H9 (cell line): ENCODE measurements around the gene MEF2A. TPM values are rescaled to one million over a fixed set of nuclear protein-coding genes. Genes with fewer than 3 reads are reported as not detected.

Experiments used
- DNase-seq: peaks from one replicate; pipeline ENCODE4 v3.0.0-alpha.2; 2017
- H2AFZ ChIP-seq: one replicate; pipeline ENCODE4 v1.6.1; 2013; ENCODE audit warnings: mild to moderate bottlenecking, low read length, control low read depth, moderate library complexity
- H2AK5ac ChIP-seq: 2 replicates; pipeline ENCODE4 v1.6.1; 2013; ENCODE audit warnings: low read length, control low read depth, mixed read lengths; ENCODE audit not compliant: insufficient read length
- H2BK120ac ChIP-seq: one replicate; pipeline ENCODE4 v1.6.1; 2013; ENCODE audit warnings: low read depth, mild to moderate bottlenecking, low read length, control low read depth, inconsistent platforms; ENCODE audit not compliant: poor library complexity, severe bottlenecking
- H2BK12ac ChIP-seq: 2 replicates; pipeline ENCODE4 v1.6.1; 2013; ENCODE audit warnings: low read length, control low read depth, mixed read lengths, low read depth; ENCODE audit not compliant: insufficient read length
- H2BK15ac ChIP-seq: 2 replicates; pipeline ENCODE4 v1.6.1; 2013; ENCODE audit warnings: low read depth, low read length, control low read depth
- H2BK20ac ChIP-seq: one replicate; pipeline ENCODE4 v1.6.1; 2013; ENCODE audit warnings: low read depth, mild to moderate bottlenecking, low read length, control low read depth, inconsistent platforms; ENCODE audit not compliant: poor library complexity, severe bottlenecking
- H2BK5ac ChIP-seq: 2 replicates; pipeline ENCODE4 v1.6.1; 2013; ENCODE audit warnings: low read length, control low read depth, mixed read lengths; ENCODE audit not compliant: insufficient read length
- H3K14ac ChIP-seq: 2 replicates; pipeline ENCODE4 v1.6.1; 2013; ENCODE audit warnings: low read length, control low read depth; ENCODE audit not compliant: insufficient read depth
- H3K18ac ChIP-seq: 2 replicates; pipeline ENCODE4 v1.6.1; 2013; ENCODE audit warnings: low read depth, mild to moderate bottlenecking, mixed read lengths, low read length, control low read depth; ENCODE audit not compliant: insufficient read length
- H3K23ac ChIP-seq: 2 replicates; pipeline ENCODE4 v1.6.1; 2013; ENCODE audit warnings: low read length, control low read depth, mixed read lengths, low read depth; ENCODE audit not compliant: insufficient read length
- H3K23me2 ChIP-seq: 2 replicates; pipeline ENCODE4 v1.6.1; 2013; ENCODE audit warnings: low read depth, mild to moderate bottlenecking, mixed read lengths, low read length, control low read depth; ENCODE audit not compliant: insufficient read length, poor library complexity, severe bottlenecking
- H3K27ac ChIP-seq: 2 replicates; pipeline ENCODE4 v1.5.1; 2013; ENCODE audit warnings: low read length, control low read depth, mixed read lengths, low read depth; ENCODE audit not compliant: insufficient read length
- H3K27me3 ChIP-seq: 2 replicates; pipeline ENCODE4 v1.6.1; 2013; ENCODE audit warnings: low read length, control low read depth, inconsistent platforms; ENCODE audit not compliant: insufficient read depth
- H3K4ac ChIP-seq: 2 replicates; pipeline ENCODE4 v1.6.1; 2013; ENCODE audit warnings: low read depth, mild to moderate bottlenecking, control low read depth, inconsistent platforms, low read length, moderate library complexity
- H3K4me1 ChIP-seq: 2 replicates; pipeline ENCODE4 v1.6.1; 2013; ENCODE audit warnings: low read length, control low read depth, inconsistent platforms; ENCODE audit not compliant: insufficient read depth
- H3K4me2 ChIP-seq: 2 replicates; pipeline ENCODE4 v1.6.1; 2013; ENCODE audit warnings: low read length, control low read depth, mixed read lengths; ENCODE audit not compliant: insufficient read length, insufficient read depth
- H3K56ac ChIP-seq: 2 replicates; pipeline ENCODE4 v1.6.1; 2013; ENCODE audit warnings: low read depth, mild to moderate bottlenecking, mixed read lengths, low read length, control low read depth; ENCODE audit not compliant: insufficient read length
- H3K79me1 ChIP-seq: 2 replicates; pipeline ENCODE4 v1.6.1; 2013; ENCODE audit warnings: low read depth, mild to moderate bottlenecking, moderate library complexity, low read length, control low read depth, inconsistent platforms; ENCODE audit not compliant: insufficient read depth, poor library complexity, severe bottlenecking
- H3K79me2 ChIP-seq: 2 replicates; pipeline ENCODE4 v1.6.1; 2013; ENCODE audit warnings: low read length, control low read depth, inconsistent platforms; ENCODE audit not compliant: insufficient read depth
- H3K9ac ChIP-seq: 2 replicates; pipeline ENCODE4 v1.6.1; 2013; ENCODE audit warnings: low read length, control low read depth, mixed read lengths; ENCODE audit not compliant: insufficient read length; ENCODE audit errors: extremely low read depth
- H3K9me3 ChIP-seq: one replicate; pipeline ENCODE4 v1.6.1; 2013; ENCODE audit warnings: low read depth, low read length, inconsistent platforms; ENCODE audit not compliant: control insufficient read depth
- H3T11ph ChIP-seq: one replicate; pipeline ENCODE4 v1.6.1; 2013; ENCODE audit warnings: mild to moderate bottlenecking, low read length, control low read depth, inconsistent platforms
- H4K20me1 ChIP-seq: one replicate; pipeline ENCODE4 v1.6.1; 2013; ENCODE audit not compliant: control insufficient read depth, insufficient read length, insufficient read depth
- H4K5ac ChIP-seq: 2 replicates; pipeline ENCODE4 v1.6.1; 2013; ENCODE audit warnings: low read depth, mild to moderate bottlenecking, mixed read lengths, low read length, control low read depth; ENCODE audit not compliant: insufficient read length
- H4K8ac ChIP-seq: replicated peaks from 2 replicates; pipeline ENCODE4 v1.6.1; 2013; ENCODE audit warnings: low read length, control low read depth, mixed read lengths, low read depth; ENCODE audit not compliant: insufficient read length
- H4K91ac ChIP-seq: 2 replicates; pipeline ENCODE4 v1.6.1; 2013; ENCODE audit warnings: low read depth, mild to moderate bottlenecking, moderate library complexity, mixed read lengths, low read length, control low read depth; ENCODE audit not compliant: insufficient read length
- H3K27ac Mint-ChIP-seq, 3 experiments: 2 replicates in 2 of 3; 3 replicates in 1 of 3; pipeline ENCODE4 v1.8.0; 2020 to 2021; ENCODE audit warnings: mixed read lengths in 3 of 3, mild to moderate bottlenecking in 1 of 3, moderate library complexity in 1 of 3
- H3K27me3 Mint-ChIP-seq: 2 replicates; pipeline ENCODE4 v1.8.0; 2021; ENCODE audit warnings: low read depth, mild to moderate bottlenecking, moderate library complexity, mixed read lengths
- H3K36me3 Mint-ChIP-seq, 3 experiments: 2 replicates in 2 of 3; 3 replicates in 1 of 3; pipeline ENCODE4 v1.8.0; 2020 to 2021; ENCODE audit warnings: low read depth in 3 of 3, mixed read lengths in 3 of 3; ENCODE audit not compliant: insufficient read depth in 1 of 3
- H3K4me1 Mint-ChIP-seq, 2 experiments: 2 replicates each; pipeline ENCODE4 v1.8.0; 2020; ENCODE audit warnings: mixed read lengths in 2 of 2
- H3K4me3 Mint-ChIP-seq, 2 experiments: 2 replicates in 1 of 2; 3 replicates in 1 of 2; pipeline ENCODE4 v1.8.0; 2020 to 2021; ENCODE audit warnings: mild to moderate bottlenecking in 2 of 2, mixed read lengths in 2 of 2, moderate library complexity in 1 of 2
- H3K9me3 Mint-ChIP-seq, 2 experiments: 2 replicates in 1 of 2; 3 replicates in 1 of 2; pipeline ENCODE4 v1.8.0; 2020; ENCODE audit warnings: mild to moderate bottlenecking in 2 of 2, mixed read lengths in 2 of 2, moderate library complexity in 1 of 2
- CTCF ChIP-seq: fragments of 200-600 bp; sonication (generic); conservative IDR thresholded peaks from 3 replicates; pipeline ENCODE4 v1.8.0; 2021; ENCODE audit warnings: antibody characterized with exemption, mild to moderate bottlenecking
- WGBS: extraction: QIAGEN DNeasy Blood & Tissue Kit; methylation state at CpG from one replicate; pipeline ENCODE4 v1.1.7; 2013; ENCODE audit warnings: missing lambda C conversion rate, low lambda C conversion rate, mixed read lengths; ENCODE audit not compliant: insufficient read length; ENCODE audit errors: extremely low coverage; 5-methylcytosine and 5-hydroxymethylcytosine counted together
- total RNA-seq: library from RNA; stranded (reverse); gene quantifications from 2 replicates; pipeline ENCODE4 v1.2.1, GENCODE V29; 2021

Gene MEF2A
- total RNA-seq, 1 experiment from 2014 or later: 20.7 TPM

DNA sequence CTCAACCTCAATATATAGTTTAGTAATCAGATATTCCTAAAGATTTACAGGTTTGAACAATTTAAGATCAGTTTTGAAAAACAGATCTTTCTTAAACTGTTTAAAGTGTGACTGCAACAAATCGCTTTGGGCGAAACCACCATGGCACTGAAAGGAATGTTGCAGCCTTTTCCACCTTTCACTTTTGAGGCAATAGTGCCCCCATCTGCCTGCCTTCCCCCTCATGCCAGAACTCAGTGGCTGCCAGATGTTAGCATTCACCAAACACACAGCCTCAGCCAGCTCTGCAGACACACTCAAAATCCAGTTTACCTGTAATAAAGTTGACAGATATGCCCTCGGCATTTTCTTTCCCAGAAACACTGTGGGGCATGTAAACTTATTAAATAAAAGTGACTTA is 164.1 kb downstream of the MEF2A start:
- Histone ChIP-seq H3K9ac (no peak overlapping the region), H3K14ac (no peak overlapping the region), H2BK15ac (no peak overlapping the region), H2BK120ac (no peak overlapping the region), H3K79me2 (no peaks in the 10 kb centered on the region), H3K56ac (no peak overlapping the region), H4K8ac (no peak overlapping the region), H3K79me1 (no peaks in the 10 kb centered on the region), H3K4me2 (no peak overlapping the region), H3K23me2 (peaks cover 16% of the 10 kb centered on the region), H2BK20ac (no peak overlapping the region), H3K18ac (no peak overlapping the region), H3K4ac (no peak overlapping the region), H3K9me3 (peaks cover 2% of the 10 kb centered on the region), H4K91ac (no peak overlapping the region), H2AFZ (no peak overlapping the region), H3K23ac (no peak overlapping the region), H4K5ac (no peak overlapping the region), H3T11ph (no peak overlapping the region), H4K20me1 (no peaks in the 10 kb centered on the region), H3K27me3 (no peaks in the 10 kb centered on the region), H2BK5ac (no peak overlapping the region), H3K4me1 (no peaks in the 10 kb centered on the region), H2AK5ac (no peak overlapping the region), H2BK12ac (no peak overlapping the region), H3K27ac (no peak overlapping the region)
- no peak overlapping the region for H3K27ac Mint-ChIP-seq
- H3K9me3 Mint-ChIP-seq: peaks cover 5 to 11% of the 10 kb centered on the region in 2 experiments; a peak in 4 of 5 replicates
- H3K4me1 Mint-ChIP-seq: peaks cover 28 to 37% of the 10 kb centered on the region in 2 experiments
- TF ChIP-seq CTCF: peak; percentile 63
- no peak for DNase-seq
- peaks cover 17 to 38% (median 22%) of the 10 kb centered on the region in 3 experiments for H3K36me3 Mint-ChIP-seq
- H3K27me3 Mint-ChIP-seq: peaks cover 11% of the 10 kb centered on the region
- no CpG with 5 or more reads among the region's 3 CpGs for WGBS
- no peak overlapping the region for H3K4me3 Mint-ChIP-seq
